GM12801 (cell line): ENCODE data around the gene MAPK14.

ENCODE experiments used
- TF ChIP-seq, protein P1 (sequence below): IDR thresholded peaks from one replicate; pipeline ENCODE4 v1.5.1; 2011; ENCODE audit warnings: control low read depth; ENCODE audit not compliant: insufficient read length; ENCODE audit errors: extremely low read depth

MAPK14 gene

DNA sequence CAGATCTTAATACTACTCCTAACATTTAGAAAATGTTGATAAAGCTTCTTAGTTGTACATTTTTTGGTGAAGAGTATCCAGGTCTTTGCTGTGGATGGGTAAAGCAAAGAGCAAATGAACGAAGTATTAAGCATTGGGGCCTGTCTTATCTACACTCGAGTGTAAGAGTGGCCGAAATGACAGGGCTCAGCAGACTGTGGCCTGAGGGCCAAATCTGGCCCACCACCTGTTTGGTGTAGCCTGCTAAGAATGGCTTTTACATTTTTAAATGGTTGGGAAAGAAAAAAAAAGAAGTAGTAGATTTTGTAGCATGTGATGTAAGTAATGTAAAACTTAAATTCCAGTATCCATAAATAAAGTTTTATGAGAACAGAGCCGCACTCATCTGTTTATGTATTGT lies 83.3 kb downstream of the MAPK14 start:
- TF ChIP-seq, protein P1, sequence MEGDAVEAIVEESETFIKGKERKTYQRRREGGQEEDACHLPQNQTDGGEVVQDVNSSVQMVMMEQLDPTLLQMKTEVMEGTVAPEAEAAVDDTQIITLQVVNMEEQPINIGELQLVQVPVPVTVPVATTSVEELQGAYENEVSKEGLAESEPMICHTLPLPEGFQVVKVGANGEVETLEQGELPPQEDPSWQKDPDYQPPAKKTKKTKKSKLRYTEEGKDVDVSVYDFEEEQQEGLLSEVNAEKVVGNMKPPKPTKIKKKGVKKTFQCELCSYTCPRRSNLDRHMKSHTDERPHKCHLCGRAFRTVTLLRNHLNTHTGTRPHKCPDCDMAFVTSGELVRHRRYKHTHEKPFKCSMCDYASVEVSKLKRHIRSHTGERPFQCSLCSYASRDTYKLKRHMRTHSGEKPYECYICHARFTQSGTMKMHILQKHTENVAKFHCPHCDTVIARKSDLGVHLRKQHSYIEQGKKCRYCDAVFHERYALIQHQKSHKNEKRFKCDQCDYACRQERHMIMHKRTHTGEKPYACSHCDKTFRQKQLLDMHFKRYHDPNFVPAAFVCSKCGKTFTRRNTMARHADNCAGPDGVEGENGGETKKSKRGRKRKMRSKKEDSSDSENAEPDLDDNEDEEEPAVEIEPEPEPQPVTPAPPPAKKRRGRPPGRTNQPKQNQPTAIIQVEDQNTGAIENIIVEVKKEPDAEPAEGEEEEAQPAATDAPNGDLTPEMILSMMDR, result no peak

DNA sequence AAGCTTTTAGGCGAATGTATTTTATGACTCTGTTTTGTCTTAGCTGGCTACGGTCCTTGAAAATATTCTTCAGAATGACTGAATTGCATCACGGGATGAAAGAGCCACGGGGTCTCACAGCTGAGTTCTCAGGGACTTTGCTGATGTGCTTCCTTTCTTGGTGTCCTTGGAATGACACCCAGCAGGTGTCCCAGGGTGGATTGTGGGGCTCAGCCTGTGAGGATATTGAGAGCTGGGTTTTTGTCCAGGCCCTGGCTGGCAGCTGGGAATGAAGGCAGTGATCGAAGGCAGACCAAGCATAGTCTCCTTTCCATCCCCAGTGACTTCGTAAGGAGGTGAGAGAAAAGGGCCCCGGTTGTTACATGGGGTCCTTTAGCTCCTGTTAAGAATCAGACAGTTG lies 83.9 kb downstream of the MAPK14 start:
- TF ChIP-seq, protein P1, result no peak

DNA sequence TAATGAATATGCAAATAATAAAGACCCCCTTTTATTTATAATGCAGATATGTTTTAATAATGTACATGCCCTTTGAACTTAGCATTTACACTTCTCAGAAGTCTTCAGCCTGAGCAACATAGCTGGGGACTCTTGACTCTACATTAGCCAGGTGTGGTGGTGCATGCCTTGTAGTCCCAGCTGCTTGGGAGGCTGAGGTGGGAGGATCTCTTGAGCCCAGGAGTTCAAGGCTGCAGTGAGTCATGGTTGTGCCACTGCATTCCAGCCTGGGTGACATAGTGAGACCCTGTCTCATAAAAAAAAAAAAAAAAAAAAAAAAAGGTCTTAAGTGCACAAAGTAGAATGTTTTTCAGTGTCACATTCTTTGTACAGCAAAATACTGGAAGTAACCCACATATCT lies 85.4 kb downstream of the MAPK14 start:
- TF ChIP-seq, protein P1, result no peak

DNA sequence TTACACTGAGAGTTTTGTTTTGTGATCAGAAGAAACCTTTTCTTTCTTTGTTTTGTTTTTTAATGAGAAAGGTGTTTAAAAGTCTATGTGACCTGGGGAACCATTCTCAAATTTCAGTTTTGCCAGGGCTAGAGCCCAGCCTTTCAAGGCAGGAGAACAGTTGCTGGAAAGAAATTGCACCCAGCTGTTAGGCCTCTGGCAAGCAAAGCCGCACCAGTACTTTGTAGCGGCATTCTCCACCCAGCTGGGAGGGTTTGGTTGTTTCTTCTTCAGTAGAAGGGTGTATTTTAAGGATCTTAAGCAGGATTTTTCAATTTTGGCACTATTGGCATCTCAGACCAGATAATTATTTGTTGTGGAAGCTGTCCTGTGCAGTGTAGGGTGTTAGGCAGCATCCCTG lies 86.1 kb downstream of the MAPK14 start:
- TF ChIP-seq, protein P1, result no peak

GRCh38 chr6:36114798-36115408 lies 87.3 kb downstream of the MAPK14 start:
- TF ChIP-seq, protein P1, result no peak

DNA sequence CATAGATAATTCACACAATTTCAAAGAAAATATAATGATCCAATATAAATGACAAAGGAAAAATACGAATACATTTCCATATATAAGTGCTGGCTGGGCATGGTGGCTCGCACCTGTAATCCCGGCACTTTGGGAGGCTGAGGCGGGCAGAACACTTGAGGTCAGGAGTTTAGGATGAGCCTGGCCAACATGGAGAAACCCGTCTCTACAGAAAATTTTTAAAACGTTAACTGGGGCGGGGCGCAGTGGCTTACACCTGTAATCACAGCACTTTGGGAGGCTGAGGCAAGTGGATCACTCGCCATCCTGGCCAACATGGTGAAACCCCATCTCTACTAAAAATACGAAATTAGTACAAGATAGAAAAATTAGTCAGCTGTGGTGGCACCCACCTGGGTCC lies 87.8 kb downstream of the MAPK14 start:
- TF ChIP-seq, protein P1, result no peak

GRCh38 chr6:36116066-36116864 lies 88.7 kb downstream of the MAPK14 start:
- TF ChIP-seq, protein P1, result no peak
